ENCODE results near the gene TOLLIP.

- TF ChIP-seq POLR2A (IDR thresholded peaks at IDR 0.05; ENCODE audit: control extremely low read depth in 1 of 2, low read depth in 2 of 2, low read length in 2 of 2) (no peak), JUND (IDR thresholded peaks at IDR 0.05; ENCODE audit: low read length) (no peak), TCF12 (IDR thresholded peaks at IDR 0.05; ENCODE audit: low read depth, low read length) (no peak), YY1 (IDR thresholded peaks at IDR 0.05; ENCODE audit: low read depth, low read length) (no peak)
Measured at GRCh38 chr11:1337647-1338007, 28.2 kb upstream of the TOLLIP start.
